ENCODE data around the gene CDKAL1. TPM values are rescaled to one million over a fixed set of nuclear protein-coding genes. Genes with fewer than 3 reads are reported as not detected.

CDKAL1 gene
- total RNA-seq, 1 experiment from 2014 or later: 20.6 TPM

GRCh38 chr6:20929283-20929682, 395.0 kb downstream of the CDKAL1 start (continued):
- no peak for TF ChIP-seq ZNF425 (CRISPR knock-in tag; conservative IDR thresholded peaks at IDR 0.05)
- TF ChIP-seq ZNF317 (CRISPR knock-in tag; IDR thresholded peaks at IDR 0.05; ENCODE audit: borderline replicate concordance, low read depth): no peak

- H3K4me3 Mint-ChIP-seq: no peak overlapping the region
- CTCF ChIA-PET: no interaction called here
- POLR2A ChIA-PET: no interaction called here
- peaks cover 10% of the 10 kb centered on the region for H3K4me1 Mint-ChIP-seq
- no peaks in the 10 kb centered on the region for H3K9me3 Mint-ChIP-seq
- H3K36me3 Mint-ChIP-seq: no peaks in the 10 kb centered on the region
- no peaks in the 10 kb centered on the region for H3K27me3 Mint-ChIP-seq (ENCODE audit: low read depth)
- TF ChIP-seq SP1 (CRISPR knock-in tag; conservative IDR thresholded peaks at IDR 0.05) (no peak), MXD4 (CRISPR knock-in tag; IDR thresholded peaks at IDR 0.05; ENCODE audit: borderline replicate concordance) (no peak), ZBTB43 (CRISPR knock-in tag; IDR thresholded peaks at IDR 0.05) (no peak), NFATC4 (CRISPR knock-in tag; IDR thresholded peaks at IDR 0.05) (no peak), FOXK1 (CRISPR knock-in tag; IDR thresholded peaks at IDR 0.05) (no peak), OVOL2 (CRISPR knock-in tag; IDR thresholded peaks at IDR 0.05; ENCODE audit: borderline replicate concordance) (no peak), TCF7 (CRISPR knock-in tag; IDR thresholded peaks at IDR 0.05; ENCODE audit: low read depth) (no peak), EMX1 (CRISPR knock-in tag; IDR thresholded peaks at IDR 0.05) (no peak), PRRX2 (CRISPR knock-in tag; IDR thresholded peaks at IDR 0.05) (no peak), PREB (CRISPR knock-in tag; IDR thresholded peaks at IDR 0.05; ENCODE audit: borderline replicate concordance) (no peak), ZNF263 (CRISPR knock-in tag; IDR thresholded peaks at IDR 0.05; ENCODE audit: low read depth) (no peak), TEAD4 (CRISPR knock-in tag; IDR thresholded peaks at IDR 0.05) (no peak), FOXP4 (CRISPR knock-in tag; IDR thresholded peaks at IDR 0.05) (no peak), MLX (CRISPR knock-in tag; IDR thresholded peaks at IDR 0.05) (no peak), ELF4 (CRISPR knock-in tag; IDR thresholded peaks at IDR 0.05; ENCODE audit: low read depth) (no peak), ZBTB21 (CRISPR knock-in tag; IDR thresholded peaks at IDR 0.05; ENCODE audit: borderline replicate concordance) (no peak), ZNF232 (CRISPR knock-in tag; IDR thresholded peaks at IDR 0.05) (no peak), NR1H2 (CRISPR knock-in tag; IDR thresholded peaks at IDR 0.05) (no peak), NFYB (CRISPR knock-in tag; conservative IDR thresholded peaks at IDR 0.05; ENCODE audit: low read depth) (no peak)
- DNase-seq (ENCODE audit: low spot score) (no peak), ATAC-seq (no peak)
- no peak overlapping the region for H3K27ac Mint-ChIP-seq
Observed at GRCh38 chr6:20931093-20931492, 396.8 kb downstream of the CDKAL1 start.
